ENCODE measurements around the gene BCL3.

DNA sequence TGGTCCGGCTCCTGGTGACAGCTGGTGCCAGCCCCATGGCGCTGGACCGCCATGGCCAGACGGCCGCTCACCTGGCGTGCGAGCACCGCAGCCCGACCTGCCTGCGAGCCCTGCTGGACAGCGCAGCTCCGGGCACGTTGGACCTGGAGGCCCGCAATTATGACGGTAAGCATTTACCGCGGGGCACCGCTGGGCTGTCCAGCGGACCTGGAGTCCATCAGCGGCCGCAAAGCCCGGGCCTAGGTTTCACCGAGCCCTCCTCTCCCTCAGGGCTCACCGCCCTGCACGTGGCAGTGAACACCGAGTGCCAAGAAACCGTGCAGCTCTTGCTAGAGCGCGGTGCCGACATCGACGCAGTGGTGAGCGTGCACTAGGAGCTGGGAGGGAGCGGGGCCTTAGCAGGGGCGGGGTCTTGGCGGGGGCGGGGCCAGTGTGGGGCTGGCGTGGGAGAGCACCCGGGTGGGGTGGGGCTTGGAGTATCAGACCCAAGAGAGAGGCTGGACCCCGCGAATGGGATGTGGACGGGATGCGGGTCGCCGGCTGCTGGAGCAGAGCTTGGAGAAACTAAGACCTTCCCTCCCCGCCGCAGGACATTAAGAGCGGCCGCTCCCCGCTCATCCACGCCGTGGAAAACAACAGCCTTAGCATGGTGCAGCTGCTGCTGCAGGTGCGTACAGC, 8.7 kb downstream of the BCL3 start:
- TF ChIP-seq, protein P1, sequence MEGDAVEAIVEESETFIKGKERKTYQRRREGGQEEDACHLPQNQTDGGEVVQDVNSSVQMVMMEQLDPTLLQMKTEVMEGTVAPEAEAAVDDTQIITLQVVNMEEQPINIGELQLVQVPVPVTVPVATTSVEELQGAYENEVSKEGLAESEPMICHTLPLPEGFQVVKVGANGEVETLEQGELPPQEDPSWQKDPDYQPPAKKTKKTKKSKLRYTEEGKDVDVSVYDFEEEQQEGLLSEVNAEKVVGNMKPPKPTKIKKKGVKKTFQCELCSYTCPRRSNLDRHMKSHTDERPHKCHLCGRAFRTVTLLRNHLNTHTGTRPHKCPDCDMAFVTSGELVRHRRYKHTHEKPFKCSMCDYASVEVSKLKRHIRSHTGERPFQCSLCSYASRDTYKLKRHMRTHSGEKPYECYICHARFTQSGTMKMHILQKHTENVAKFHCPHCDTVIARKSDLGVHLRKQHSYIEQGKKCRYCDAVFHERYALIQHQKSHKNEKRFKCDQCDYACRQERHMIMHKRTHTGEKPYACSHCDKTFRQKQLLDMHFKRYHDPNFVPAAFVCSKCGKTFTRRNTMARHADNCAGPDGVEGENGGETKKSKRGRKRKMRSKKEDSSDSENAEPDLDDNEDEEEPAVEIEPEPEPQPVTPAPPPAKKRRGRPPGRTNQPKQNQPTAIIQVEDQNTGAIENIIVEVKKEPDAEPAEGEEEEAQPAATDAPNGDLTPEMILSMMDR (conservative IDR thresholded peaks at IDR 0.05; ENCODE audit: low read depth, low read length) = no peak
- TF ChIP-seq RAD21 (IDR thresholded peaks at IDR 0.05; ENCODE audit: low read length) (no peak), POLR2A (IDR thresholded peaks at IDR 0.05; ENCODE audit: low read depth, low read length) (no peak), CEBPB (IDR thresholded peaks at IDR 0.05; ENCODE audit: low read depth, low read length) (no peak), MXI1 (IDR thresholded peaks at IDR 0.05; ENCODE audit: borderline replicate concordance, low read depth, low read length) (0 out of 2 replicates have a peak, but pooled peaks have one; percentile 16), CHD1 (IDR thresholded peaks at IDR 0.05; ENCODE audit: low read depth, low read length) (no peak), MAZ (IDR thresholded peaks at IDR 0.05; ENCODE audit: borderline replicate concordance, low read depth, low read length) (no peak; the same call in 1 of the 2 replicates), RFX5 (IDR thresholded peaks at IDR 0.05; ENCODE audit: low read depth, low read length) (no peak), MAFK (IDR thresholded peaks at IDR 0.05; ENCODE audit: low read depth, low read length) (no peak), RCOR1 (IDR thresholded peaks at IDR 0.05; ENCODE audit: insufficient replicate concordance, low read length) (no peak), NFE2L2 (IDR thresholded peaks at IDR 0.05; ENCODE audit: low read depth, low read length) (no peak), BHLHE40 (IDR thresholded peaks at IDR 0.05; ENCODE audit: low read depth, low read length) (peak; percentile 62), SMC3 (IDR thresholded peaks at IDR 0.05; ENCODE audit: low read depth, low read length) (no peak)
- TF ChIP-seq, protein P2, sequence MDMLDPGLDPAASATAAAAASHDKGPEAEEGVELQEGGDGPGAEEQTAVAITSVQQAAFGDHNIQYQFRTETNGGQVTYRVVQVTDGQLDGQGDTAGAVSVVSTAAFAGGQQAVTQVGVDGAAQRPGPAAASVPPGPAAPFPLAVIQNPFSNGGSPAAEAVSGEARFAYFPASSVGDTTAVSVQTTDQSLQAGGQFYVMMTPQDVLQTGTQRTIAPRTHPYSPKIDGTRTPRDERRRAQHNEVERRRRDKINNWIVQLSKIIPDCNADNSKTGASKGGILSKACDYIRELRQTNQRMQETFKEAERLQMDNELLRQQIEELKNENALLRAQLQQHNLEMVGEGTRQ (IDR thresholded peaks at IDR 0.05; ENCODE audit: low read depth, low read length) = no peak
